Measurements from ENCODE around the gene TMED10.

Gene TMED10

DNA sequence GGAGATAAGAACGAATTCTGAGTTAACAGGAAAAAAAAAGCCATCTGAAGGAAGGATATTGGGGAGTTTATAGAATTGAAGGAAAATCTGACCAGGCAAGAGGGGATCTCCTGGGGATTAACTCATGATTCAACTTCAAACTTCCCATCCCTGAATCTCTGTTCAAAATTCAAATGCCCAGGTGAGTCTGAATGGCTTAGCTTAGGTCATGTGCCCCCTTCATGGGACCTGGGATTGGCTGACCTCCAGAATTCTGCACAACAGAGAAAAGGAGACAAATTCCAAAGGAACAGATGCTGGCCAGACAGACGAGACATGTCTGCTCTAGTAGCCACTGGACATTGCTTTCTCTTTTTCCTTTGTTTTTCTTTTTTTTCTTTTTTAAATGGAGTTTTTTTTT lies 26.2 kb upstream of the TMED10 start:
- no peak overlapping the region for H3K27ac Mint-ChIP-seq
- ATAC-seq, result no peak
- peaks cover 20% of the 10 kb centered on the region for H3K4me1 Mint-ChIP-seq
- H3K36me3 Mint-ChIP-seq, result no peaks in the 10 kb centered on the region
- DNase-seq (ENCODE audit: low spot score in 2 of 2), result no peak
- H3K9me3 Mint-ChIP-seq, result no peaks in the 10 kb centered on the region
- no peak overlapping the region for H3K4me3 Mint-ChIP-seq

DNA sequence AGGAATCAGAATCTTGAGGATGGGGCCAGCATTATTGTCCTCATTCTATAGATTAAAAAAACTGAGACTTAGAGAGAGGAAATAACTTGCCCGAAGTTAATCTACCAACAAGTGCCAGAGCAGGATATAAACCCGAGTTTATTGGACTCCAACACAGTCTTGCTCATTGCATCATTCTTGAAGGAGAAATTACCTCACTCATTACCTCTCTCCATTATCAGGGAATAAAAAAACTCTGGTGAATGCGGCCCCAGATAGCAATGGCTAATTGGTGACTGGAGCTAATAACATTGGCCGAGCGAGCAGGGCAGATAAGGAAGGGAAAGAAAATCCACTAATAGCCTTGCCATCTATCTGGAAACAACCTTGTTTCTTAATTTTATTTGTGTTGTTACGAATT lies 24.7 kb upstream of the TMED10 start:
- H3K4me1 Mint-ChIP-seq, result peaks cover 20% of the 10 kb centered on the region
- no peak overlapping the region for H3K27ac Mint-ChIP-seq
- H3K9me3 Mint-ChIP-seq, result no peaks in the 10 kb centered on the region
- DNase-seq (ENCODE audit: low spot score in 2 of 2) (no peak), ATAC-seq (no peak)
- H3K4me3 Mint-ChIP-seq, result no peak overlapping the region
- no peaks in the 10 kb centered on the region for H3K36me3 Mint-ChIP-seq

DNA sequence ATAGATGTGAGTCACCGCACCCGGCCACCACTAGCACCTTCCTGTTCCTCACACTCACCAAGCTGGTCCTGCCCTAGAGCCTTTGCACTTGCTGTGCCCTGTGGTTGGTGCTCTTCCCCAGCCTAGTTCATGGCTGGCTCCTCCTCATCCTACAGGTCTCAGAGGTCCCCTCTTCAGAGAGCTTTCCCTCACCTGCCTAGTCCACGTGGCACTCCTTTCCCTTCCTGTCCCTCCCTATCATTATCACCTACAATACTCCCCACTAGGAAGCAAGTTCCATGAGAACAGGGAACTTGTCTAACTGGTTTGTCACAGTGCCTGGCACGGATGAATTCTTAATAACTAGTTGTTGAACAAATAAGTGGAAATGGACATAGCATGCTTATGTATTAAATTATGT lies 24.0 kb upstream of the TMED10 start:
- Mint-ChIP-seq H3K4me3 (no peak overlapping the region), H3K9me3 (no peaks in the 10 kb centered on the region), H3K27ac (peak overlapping the region; percentile 13), H3K4me1 (peaks cover 14% of the 10 kb centered on the region), H3K36me3 (no peaks in the 10 kb centered on the region)
- ATAC-seq (no peak), DNase-seq (ENCODE audit: low spot score in 2 of 2) (no peak)

DNA sequence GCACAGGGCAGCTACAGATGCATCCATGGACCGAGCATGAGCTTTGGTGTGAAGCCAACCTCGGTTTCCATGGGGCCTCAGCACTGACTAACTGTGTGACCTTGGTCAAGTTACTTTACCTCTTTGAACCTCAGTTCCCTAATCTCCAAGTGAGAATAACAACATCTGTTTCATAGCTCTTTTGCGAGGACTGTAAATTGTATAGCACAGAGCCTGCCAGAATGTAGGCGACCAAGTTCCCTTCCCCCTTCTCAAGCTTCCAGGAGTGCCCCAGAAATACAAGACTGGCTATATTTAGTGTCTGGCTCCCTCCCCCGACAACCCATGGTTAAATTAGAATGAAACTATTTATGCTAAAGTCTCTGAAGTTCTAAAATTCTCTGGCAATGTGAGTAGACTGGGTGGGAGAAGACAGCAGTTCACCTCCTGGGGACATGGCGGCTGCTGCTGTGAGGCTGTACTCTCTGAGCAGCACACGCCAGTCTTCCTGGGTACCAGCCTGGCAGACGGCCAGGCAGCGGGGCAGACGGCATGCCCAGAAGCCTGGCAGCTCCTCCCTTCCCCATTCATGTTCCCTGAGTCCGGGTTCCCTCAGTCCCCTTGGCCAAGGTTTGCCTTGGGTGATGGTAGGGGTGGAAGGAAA lies 22.0 kb upstream of the TMED10 start:
- Mint-ChIP-seq H3K27ac (no peak overlapping the region), H3K9me3 (no peaks in the 10 kb centered on the region)

DNA sequence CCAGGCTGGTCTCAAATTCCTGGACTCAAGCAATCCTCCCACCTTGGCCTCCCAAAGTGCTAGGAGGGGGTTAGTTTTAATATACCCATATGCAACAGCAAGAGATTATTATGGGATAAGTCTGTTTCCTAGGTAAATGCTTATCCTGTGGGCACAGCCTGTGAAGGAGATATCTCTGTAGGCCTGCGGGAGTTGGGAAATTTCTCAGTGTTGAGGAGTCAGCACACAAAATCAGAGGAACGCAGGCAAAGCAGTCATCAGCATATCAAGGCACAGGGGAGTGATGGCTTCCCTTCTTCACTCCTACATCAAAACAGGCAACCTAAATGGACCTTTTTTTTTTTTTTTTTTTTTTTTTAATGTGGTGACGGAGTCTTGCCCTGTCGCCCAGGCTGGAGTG lies 20.9 kb upstream of the TMED10 start:
- H3K36me3 Mint-ChIP-seq, result no peaks in the 10 kb centered on the region
- H3K9me3 Mint-ChIP-seq, result no peaks in the 10 kb centered on the region
- no peak overlapping the region for H3K4me3 Mint-ChIP-seq
- peaks cover 13% of the 10 kb centered on the region for H3K4me1 Mint-ChIP-seq
- DNase-seq (ENCODE audit: low spot score in 2 of 2) (no peak), ATAC-seq (no peak)
- no peak overlapping the region for H3K27ac Mint-ChIP-seq

More for the DNA sequence above, 22.0 kb upstream of the TMED10 start:
- no peak overlapping the region for H3K4me3 Mint-ChIP-seq
- DNase-seq (ENCODE audit: low spot score in 2 of 2) (no peak), ATAC-seq (no peak)
- H3K36me3 Mint-ChIP-seq, result no peaks in the 10 kb centered on the region
- peaks cover 13% of the 10 kb centered on the region for H3K4me1 Mint-ChIP-seq

DNA sequence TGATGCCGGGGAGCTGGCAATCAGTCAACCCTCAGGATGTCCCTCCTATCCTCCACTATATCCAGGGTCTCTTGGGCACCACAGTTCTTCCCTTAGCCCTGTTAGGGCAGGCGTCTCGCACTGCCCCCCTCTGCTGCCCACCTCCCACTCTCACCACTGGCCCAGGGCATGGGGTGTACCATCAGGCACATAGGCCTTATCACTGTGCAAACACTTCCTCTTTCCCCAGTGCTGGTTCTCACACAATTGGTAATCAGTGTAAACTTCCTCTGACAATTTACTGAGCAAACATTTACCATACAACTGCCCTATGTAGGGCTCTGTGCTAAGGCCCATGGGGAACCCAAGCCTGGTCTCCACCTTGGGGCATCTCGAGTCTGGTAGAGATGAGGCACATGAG lies 20.1 kb upstream of the TMED10 start:
- Mint-ChIP-seq H3K27ac (peak overlapping the region; percentile 48), H3K9me3 (no peaks in the 10 kb centered on the region), H3K4me3 (no peak overlapping the region), H3K4me1 (peaks cover 13% of the 10 kb centered on the region), H3K36me3 (no peaks in the 10 kb centered on the region)
- DNase-seq (ENCODE audit: low spot score in 2 of 2), result no peak
- ATAC-seq, result peak; percentile 24

DNA sequence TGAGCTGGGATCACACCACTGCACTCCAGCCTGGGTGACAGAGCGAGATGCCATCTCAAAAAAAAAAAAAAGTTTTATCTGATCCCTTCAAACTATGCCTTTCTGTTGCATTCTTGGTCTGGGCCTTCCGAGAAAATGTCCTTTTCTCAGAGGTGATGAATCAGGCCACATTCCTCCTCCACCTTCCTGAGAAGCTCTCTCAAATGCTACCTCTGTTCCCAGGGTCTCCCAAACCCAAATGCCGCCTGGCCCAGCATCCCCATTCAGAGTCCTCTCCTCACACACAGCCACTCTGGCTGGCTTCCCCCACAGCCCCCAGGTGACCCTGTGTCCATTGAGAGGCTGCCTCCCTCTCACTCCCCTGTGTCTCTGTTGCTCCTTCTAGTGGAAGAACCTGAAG lies 19.7 kb upstream of the TMED10 start:
- Mint-ChIP-seq H3K4me3 (no peak overlapping the region), H3K36me3 (no peaks in the 10 kb centered on the region), H3K27ac (peak overlapping the region; percentile 48), H3K9me3 (no peaks in the 10 kb centered on the region), H3K4me1 (peaks cover 13% of the 10 kb centered on the region)
- DNase-seq (ENCODE audit: low spot score in 2 of 2) (no peak), ATAC-seq (no peak)

DNA sequence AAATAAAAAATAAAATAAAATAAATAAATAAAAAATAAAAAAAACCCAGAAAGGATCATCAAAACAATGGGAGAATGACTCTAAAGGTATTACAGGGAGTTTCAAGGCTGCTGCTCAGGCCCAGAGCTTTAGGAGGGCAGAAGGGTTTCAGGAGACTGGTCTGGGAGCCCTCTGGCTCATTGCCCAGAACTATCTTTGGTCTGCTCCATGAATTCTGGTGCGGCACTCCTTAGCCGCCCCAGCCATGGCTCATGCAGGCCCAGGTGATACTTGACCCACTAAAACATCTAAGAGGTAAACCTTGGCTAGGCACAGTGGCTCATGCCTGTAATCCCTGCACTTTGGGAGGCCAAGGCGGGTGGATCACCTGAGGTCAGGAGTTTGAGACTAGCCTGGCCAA lies 14.7 kb upstream of the TMED10 start:
- DNase-seq (ENCODE audit: low spot score in 2 of 2), result no peak
- Mint-ChIP-seq H3K9me3 (no peaks in the 10 kb centered on the region), H3K4me1 (peaks cover under 1% of the 10 kb centered on the region), H3K27ac (no peak overlapping the region), H3K36me3 (no peaks in the 10 kb centered on the region), H3K4me3 (no peak overlapping the region)
- ATAC-seq, result no peak

DNA sequence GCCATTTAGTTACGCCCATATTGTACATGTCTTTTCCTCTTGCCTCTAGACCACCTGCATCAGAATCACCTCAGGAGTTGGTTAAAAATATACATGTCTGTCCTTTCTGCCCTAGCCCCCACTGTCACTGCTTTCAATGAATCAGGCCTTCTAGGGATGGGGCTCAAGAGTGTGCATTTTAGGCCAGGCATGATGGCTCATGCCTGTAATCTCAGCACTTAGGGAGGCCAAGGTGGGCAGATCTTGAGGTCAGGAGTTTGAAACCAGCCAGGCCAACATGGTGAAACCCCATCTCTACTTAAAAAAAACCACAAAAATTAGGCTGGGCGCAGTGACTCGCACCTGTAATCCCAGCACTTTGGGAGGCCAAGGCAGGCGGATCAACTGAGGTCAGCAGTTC lies 13.6 kb upstream of the TMED10 start:
- H3K4me1 Mint-ChIP-seq, result no peaks in the 10 kb centered on the region

DNA sequence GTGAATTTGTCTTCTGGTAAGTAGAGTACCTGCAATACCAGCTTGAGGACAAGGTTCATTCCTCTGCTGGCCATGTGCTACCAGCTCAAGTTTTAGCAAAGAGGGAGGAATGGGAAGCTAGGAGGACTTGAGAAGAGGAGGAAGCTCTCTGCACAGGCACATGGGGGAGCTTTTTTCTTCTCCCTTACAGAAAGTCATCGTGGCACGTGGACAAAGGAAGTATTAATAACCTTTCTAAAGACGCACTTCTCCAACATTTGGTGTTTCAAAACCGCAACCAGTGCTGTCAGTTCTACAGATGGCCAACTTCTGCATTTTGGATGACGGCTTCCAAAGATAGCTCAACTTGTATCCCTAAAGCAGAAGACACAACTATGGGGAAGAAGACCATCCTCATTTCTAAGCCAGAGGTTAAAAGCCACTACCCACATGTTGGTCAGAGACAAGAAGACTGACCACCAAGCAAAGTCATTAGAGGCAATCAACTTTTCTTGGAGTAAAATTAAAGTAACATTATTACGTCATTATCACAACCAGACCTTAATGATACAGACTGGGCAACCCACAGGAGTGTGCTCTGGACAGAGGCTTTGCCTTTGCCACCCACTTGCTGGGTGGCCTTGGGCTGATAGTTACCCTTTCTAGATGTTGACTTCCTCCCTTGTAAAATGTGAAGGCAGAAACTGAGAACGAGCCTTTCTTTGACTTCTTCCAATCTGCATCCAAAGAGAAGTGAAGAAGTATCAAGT lies 12.3 kb upstream of the TMED10 start:
- Mint-ChIP-seq H3K36me3 (no peaks in the 10 kb centered on the region), H3K4me1 (no peaks in the 10 kb centered on the region), H3K9me3 (no peaks in the 10 kb centered on the region), H3K27ac (no peak overlapping the region), H3K4me3 (no peak overlapping the region)
- DNase-seq (ENCODE audit: low spot score in 2 of 2) (no peak), ATAC-seq (no peak)

More for the DNA sequence above, 13.6 kb upstream of the TMED10 start:
- Mint-ChIP-seq H3K36me3 (no peaks in the 10 kb centered on the region), H3K27ac (no peak overlapping the region), H3K4me3 (no peak overlapping the region), H3K9me3 (no peaks in the 10 kb centered on the region)
- no peak for ATAC-seq
- DNase-seq (ENCODE audit: low spot score in 2 of 2), result no peak

DNA sequence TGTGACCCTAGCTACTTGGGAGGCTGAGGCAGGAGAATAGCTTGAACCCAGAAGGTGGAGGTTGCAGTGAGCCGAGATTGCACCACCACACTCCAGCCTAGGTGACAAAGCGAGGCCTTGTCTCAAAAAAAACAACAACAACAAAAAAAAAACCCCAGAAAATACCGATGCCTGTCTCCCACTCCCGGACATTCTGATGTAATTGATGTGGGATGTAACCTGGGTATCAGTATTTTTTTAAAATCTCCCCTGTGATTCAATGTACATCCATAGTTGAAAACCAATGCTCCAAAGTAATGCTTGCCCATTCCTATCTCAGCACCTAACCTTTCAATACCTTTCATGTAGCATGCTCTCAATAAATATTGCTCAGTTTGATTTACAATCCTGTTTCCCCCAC lies 11.7 kb upstream of the TMED10 start:
- H3K27ac Mint-ChIP-seq, result no peak overlapping the region
- H3K36me3 Mint-ChIP-seq, result no peaks in the 10 kb centered on the region
- no peak overlapping the region for H3K4me3 Mint-ChIP-seq
- ATAC-seq, result no peak
- H3K9me3 Mint-ChIP-seq, result no peaks in the 10 kb centered on the region
- no peak for DNase-seq (ENCODE audit: low spot score in 2 of 2)
- no peaks in the 10 kb centered on the region for H3K4me1 Mint-ChIP-seq

DNA sequence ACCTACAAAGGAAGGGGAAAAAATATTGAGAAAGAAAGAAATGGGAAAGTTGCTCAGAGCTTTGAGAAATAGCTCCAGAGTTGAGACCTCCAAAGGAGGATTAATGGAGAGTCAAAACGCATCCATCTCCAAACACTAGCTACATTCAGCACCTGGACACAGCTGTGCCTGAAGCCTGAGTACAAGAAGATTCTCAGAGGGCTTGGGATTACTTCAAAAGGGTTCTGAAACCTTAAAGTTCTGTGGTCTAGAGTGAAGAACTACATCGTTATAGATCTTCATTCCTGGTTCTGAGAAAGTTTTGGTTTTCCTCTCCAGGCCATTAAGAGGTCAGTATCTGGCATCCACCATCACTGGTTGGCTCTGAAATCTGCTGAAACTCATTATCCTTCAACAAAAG lies 10.5 kb upstream of the TMED10 start:
- Mint-ChIP-seq H3K36me3 (no peaks in the 10 kb centered on the region), H3K9me3 (no peaks in the 10 kb centered on the region), H3K4me1 (no peaks in the 10 kb centered on the region), H3K4me3 (no peak overlapping the region), H3K27ac (no peak overlapping the region)
- DNase-seq (ENCODE audit: low spot score in 2 of 2) (no peak), ATAC-seq (no peak)

DNA sequence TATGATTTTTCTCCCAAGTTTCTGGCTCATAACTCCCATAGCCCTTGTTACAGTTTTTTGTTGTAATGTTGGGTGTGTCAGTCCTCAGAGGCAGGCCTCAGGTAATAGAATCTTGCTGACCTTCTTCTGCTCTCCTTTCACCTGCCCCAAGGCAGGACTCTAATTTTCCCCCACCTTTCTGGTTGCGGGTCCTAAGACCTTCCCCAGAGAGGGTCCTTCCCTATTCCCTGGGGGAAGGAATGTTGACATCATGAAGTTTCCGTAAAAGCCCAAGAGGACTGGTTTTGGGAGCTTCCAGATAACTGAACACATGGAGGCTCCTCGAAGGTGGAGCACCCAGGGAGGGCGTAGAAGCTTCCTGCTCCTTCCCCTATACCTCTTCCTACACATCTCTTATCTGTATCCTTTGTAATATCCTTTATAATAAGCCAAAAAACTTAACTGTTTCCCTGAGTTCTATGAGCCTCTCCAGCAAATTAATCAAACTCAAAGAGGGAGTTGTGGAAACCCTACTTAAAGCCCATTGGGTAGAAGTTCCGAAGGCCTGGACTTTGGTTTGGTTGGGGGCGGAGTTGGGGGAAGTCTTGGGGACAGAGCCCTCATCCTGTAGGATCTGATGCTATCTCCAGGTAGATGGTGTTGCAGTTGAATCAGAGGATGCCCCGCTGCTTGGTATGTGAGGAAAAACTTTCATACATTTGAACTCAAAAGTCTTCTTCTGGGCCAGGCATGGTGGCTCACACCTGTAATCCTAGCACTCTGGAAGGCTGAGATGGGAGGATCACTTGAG lies 9.0 kb upstream of the TMED10 start:
- Mint-ChIP-seq H3K27ac (no peak overlapping the region), H3K4me3 (no peak overlapping the region), H3K36me3 (no peaks in the 10 kb centered on the region), H3K4me1 (no peaks in the 10 kb centered on the region), H3K9me3 (no peaks in the 10 kb centered on the region)
- DNase-seq (ENCODE audit: low spot score in 2 of 2) (no peak), ATAC-seq (no peak)

DNA sequence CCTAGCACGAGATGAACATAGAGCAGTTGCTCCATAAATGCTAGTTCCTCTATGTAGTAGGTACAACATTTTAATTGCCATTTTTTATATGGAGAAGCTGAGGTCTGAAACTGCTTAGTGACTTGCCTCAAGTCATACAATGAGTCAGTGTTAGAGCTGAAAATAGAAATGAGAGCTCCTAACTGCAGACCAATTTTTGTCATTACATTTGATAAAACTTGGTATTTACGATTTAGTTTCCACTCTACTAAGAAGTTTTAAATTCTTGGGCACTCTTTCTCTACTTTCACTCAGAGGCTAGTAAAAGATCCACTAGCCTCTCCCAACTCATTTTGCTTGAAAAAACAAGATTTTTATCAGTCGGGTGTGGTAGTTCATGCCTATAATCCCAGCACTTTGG lies 8.1 kb upstream of the TMED10 start:
- H3K4me1 Mint-ChIP-seq, result no peaks in the 10 kb centered on the region
- ATAC-seq (peak; percentile 74), DNase-seq (ENCODE audit: low spot score in 2 of 2) (no peak)
- no peaks in the 10 kb centered on the region for H3K36me3 Mint-ChIP-seq
- H3K27ac Mint-ChIP-seq, result no peak overlapping the region
- H3K9me3 Mint-ChIP-seq, result no peaks in the 10 kb centered on the region
- no peak overlapping the region for H3K4me3 Mint-ChIP-seq

DNA sequence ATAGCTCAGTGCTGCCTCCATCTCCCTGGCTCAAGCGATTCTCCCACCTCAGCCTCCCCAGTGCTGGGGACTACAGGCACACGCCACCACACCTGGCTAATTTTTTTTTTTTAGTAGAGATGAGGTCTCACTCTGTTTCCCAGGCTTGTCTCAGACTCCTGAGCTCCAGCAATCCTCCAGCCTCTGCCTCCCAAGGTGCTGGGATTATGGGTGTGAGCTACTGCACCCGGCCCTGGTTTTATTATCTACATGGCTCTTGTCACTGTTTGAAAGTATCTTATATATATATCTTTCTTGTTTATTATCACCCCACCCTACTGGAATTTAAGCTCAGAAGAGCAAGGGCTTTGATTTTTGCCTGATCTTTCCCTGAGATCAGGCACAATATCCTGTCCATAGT lies 7.6 kb upstream of the TMED10 start:
- H3K36me3 Mint-ChIP-seq, result no peaks in the 10 kb centered on the region
- H3K4me3 Mint-ChIP-seq, result no peak overlapping the region
- H3K9me3 Mint-ChIP-seq, result no peaks in the 10 kb centered on the region
- no peak overlapping the region for H3K27ac Mint-ChIP-seq
- ATAC-seq (no peak), DNase-seq (ENCODE audit: low spot score in 2 of 2) (no peak)
- H3K4me1 Mint-ChIP-seq, result no peaks in the 10 kb centered on the region

DNA sequence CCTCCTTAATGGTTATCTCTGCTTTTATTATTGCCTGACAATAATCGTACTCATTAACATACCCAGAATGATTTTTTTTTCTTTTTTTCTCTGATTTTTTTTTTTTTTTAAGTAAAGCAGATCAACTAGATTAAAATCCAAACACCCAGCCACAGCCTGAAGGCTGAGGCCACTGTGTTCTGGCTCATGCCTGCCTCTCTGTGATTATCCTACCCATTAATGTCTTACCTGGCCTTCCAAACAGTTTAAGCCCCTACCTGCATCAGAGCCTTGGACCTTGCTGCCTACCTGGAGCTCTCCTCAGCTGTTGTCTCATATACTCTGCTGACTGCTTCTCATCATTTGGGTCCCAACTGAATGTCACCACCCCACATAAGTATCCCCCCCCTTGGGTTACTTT lies 6.8 kb upstream of the TMED10 start:
- no peak overlapping the region for H3K4me3 Mint-ChIP-seq
- no peaks in the 10 kb centered on the region for H3K36me3 Mint-ChIP-seq
- ATAC-seq (no peak), DNase-seq (ENCODE audit: low spot score in 2 of 2) (no peak)
- H3K27ac Mint-ChIP-seq, result no peak overlapping the region
- H3K4me1 Mint-ChIP-seq, result no peaks in the 10 kb centered on the region
- no peaks in the 10 kb centered on the region for H3K9me3 Mint-ChIP-seq
